Measurements from ENCODE around the gene ARHGEF17.
A peak's percentile ranks its signal among the peaks of the same experiment; 100 is the strongest.

Gene ARHGEF17

GRCh38 chr11:73358071-73358470 lies 50.0 kb downstream of the ARHGEF17 start:
- no peak for DNase-seq (ENCODE audit: low spot score)

DNA sequence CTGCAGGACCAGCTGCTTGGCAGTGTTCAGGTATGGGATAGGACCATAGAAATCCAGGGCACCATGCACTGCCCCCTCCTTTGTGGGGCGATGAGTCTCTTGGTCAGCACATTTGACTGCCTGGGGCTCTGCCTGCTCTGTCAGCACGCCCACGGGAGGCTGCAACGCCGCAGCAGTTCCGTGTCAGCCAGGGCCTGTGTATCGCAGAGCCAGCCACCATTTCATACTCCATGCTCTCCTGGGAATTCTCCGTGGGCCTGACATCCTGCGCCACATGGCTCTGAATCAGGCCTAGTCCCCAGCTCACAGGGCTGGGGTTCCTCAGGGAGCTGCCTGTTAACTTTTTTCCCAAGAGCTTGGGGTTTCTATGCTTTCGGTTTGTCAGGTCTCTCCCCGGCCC lies 51.3 kb downstream of the ARHGEF17 start:
- no peak for DNase-seq (ENCODE audit: low spot score)

- no peak for DNase-seq (ENCODE audit: low spot score)
Observed at GRCh38 chr11:73359930-73360742, 52.1 kb downstream of the ARHGEF17 start.

DNA sequence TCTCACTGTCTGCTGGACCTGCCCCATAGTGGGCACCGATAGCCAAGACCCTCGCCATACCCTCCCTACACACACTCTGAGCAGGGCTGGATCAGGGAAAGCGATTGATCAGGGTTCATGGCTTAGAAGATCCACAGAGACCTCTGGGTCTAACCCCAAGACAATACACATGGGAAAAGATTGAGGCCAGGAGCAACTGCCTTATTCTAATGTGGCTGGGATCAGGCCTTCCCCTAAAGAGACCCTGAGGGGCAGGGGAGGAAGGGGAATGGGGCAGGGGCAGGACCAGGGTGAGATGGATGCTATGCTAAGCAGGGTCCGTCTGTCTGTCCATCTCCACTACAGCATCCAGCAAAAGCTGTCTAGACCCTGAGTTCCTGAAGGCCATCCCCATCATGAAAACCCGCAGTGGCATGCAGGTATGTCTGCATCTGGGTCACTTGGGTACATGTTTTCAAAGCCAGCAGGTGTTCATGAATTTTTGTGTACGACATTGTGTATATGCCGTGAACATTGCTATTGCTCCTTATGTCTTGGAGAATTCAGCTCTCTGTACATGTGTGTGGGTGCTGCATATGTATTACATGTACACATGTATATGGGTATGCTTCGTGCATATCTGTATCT lies 52.8 kb downstream of the ARHGEF17 start:
- no peak for DNase-seq (ENCODE audit: low spot score)

DNA sequence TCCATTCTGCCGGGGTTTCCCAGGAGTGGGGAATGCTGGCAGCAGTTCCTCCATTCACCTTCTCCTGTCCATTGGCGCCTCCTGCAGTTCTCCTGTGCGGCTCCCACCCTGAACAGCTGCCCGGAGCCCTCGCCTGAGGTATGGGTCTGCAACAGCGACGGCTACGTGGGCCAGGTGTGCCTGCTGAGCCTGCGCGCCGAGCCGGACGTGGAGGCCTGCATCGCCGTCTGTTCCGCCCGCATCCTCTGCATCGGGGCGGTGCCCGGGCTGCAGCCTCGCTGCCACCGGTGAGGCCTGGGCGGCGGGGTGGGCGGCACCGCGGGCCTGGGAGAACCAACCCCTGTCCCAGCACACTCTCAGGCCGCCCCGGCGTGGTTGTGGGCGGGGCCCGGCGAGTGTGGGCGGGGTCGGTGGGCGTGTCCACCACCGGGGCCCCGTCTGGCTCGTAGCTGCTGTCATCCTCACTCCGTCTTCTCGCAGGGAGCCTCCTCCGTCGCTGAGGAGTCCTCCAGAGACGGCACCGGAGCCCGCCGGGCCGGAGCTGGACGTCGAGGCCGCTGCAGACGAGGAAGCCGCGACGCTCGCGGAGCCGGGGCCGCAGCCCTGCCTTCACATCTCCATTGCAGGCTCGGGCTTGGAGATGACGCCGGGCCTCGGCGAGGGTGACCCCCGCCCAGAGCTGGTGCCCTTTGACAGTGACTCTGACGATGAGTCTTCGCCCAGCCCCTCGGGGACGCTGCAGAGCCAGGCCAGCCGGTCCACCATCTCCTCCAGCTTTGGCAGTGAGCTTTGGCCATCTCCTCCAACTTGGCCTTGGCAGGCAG lies 54.1 kb downstream of the ARHGEF17 start:
- DNase-seq (ENCODE audit: low spot score): no peak

DNA sequence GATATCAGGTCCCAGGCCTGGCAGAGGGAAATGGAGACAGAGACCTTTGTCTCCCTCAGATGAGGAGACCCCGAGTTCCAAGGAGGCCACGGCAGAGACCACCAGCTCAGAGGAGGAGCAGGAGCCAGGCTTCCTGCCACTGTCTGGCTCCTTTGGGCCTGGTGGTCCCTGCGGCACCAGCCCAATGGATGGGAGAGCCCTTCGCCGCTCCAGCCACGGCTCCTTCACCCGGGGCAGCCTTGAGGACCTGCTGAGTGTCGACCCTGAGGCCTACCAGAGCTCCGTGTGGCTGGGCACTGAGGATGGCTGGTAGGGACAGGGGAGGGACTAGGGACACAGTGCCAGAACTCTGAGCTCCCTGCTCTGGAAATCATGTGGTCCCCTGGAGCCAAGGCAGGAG lies 55.1 kb downstream of the ARHGEF17 start:
- DNase-seq (ENCODE audit: low spot score): no peak

GRCh38 chr11:73365352-73366264 lies 57.5 kb downstream of the ARHGEF17 start:
- peak; percentile 44 for DNase-seq (ENCODE audit: low spot score)

DNA sequence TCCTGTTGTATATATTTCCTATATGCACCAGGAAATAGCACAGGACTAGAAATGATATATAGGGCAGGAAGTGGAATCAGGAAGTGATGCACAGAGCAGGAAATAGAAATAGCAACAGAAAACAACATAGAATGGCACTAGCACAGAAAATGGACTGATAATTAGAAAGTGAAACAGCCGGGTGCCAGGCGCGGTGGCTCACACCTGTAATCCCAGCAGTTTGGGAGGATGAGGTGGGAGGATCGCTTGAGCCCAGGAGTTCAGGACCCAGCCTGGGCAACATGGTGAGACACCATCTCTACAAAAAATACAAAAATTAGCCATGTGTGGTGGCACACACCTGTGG lies 58.2 kb downstream of the ARHGEF17 start:
- no peak for DNase-seq (ENCODE audit: low spot score)

DNA sequence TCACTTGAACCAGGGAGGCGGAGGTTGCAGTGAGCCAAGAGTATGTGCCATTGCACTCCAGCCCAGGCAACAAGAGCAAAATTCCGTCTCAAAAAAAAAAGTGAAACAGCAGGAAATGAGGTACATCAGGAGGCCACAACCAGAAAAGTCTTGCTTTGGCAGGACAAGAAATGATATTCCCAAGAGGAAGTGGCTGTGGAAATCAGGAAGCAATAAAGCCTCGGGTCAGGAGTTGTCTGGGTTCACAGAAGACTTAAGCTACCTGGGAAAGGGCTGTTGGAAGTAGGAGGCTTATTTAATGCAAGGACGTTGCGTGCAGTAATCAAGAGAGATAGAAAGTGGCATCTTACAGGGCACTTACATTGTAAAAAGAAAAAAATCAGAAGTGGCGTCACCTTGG lies 58.9 kb downstream of the ARHGEF17 start:
- no peak for DNase-seq (ENCODE audit: low spot score)

- no peak for DNase-seq (ENCODE audit: low spot score)
Observed at GRCh38 chr11:73367482-73368024, 59.5 kb downstream of the ARHGEF17 start.

- DNase-seq (ENCODE audit: low spot score): no peak
Observed at GRCh38 chr11:73372375-73372993, 64.4 kb downstream of the ARHGEF17 start.

DNA sequence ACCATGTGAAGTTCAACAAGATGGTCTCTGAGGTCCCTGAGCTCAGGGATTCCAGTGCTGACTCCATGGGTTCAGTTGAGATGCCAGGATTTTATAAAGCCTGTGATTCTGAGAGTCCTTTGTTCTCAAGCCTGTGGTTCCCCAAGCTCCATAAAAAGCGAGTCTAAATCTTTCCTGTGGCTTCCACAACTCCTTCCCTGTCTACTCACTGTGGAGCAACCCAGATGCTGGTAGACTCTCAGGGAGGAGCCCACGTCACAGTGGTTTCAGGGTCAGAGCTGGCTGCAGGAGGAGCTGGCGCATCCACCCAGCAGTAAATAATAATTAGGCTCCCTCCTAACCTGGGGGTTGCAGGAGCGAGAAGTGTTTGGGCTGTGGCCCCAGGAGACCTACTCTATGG lies 66.1 kb downstream of the ARHGEF17 start:
- DNase-seq (ENCODE audit: low spot score): no peak

DNA sequence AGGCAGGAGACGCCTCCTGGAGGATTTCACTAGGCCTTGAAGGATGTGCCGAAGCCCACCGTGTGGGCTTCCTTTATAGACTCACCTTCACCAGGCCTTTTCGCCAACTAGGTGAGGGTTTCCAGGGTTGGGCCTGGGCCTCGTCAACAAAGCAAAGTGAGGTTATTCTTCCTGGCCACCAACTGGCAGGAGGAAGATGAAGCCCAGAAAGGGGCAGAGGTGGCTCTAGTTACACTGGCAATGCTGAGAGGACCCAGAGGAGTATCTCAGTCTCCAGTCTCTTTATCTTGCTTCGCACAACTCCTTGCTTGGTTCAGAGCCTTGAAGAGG lies 67.7 kb downstream of the ARHGEF17 start:
- no peak for DNase-seq (ENCODE audit: low spot score)

- peak; percentile 79 for DNase-seq (ENCODE audit: low spot score)
Observed at GRCh38 chr11:73376160-73376802, 68.2 kb downstream of the ARHGEF17 start, which contains the start of gene RELT. RELT (plus strand) TSS chr11:73376399; CDS start chr11:73389137, 12,738 bp downstream.

GRCh38 chr11:73376803-73377629 lies 68.9 kb downstream of the ARHGEF17 start:
- DNase-seq (ENCODE audit: low spot score): no peak

DNA sequence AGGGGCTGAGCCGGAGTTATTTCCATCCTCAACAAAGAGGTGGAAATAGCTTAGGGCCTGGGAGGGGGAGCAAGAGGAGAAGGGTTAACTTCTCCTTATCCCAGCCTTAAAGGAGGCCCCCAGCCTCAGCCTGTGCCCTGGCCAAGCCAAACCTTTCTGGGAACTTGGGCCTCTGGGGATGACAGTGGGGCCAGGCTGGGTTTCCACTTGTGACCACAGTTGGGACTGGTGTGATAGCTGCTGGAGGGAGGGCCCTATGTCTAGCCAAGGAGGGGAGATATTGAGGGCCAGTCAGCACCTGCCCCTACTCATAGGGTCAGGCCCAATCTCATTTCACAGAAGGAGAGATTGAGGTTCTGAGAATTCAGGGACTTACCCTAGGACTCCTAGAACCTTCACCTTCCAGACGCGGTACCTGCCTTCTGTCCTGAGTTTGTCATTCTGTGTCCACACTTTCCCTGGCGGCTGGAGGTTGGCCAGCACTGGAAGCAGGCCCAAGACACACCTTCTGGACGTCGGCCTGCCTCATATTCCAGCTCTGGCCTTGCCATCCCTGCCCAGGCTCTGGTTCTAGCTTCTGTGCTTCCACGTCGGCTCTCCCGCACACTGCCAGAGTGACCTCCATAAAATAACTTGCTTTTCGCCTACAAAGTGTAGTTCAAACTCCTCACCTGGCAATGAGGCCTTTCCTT lies 71.3 kb downstream of the ARHGEF17 start:
- DNase-seq (ENCODE audit: low spot score): peak; percentile 66

- no peak for DNase-seq (ENCODE audit: low spot score)
Observed at GRCh38 chr11:73380331-73380730, 72.3 kb downstream of the ARHGEF17 start.

DNA sequence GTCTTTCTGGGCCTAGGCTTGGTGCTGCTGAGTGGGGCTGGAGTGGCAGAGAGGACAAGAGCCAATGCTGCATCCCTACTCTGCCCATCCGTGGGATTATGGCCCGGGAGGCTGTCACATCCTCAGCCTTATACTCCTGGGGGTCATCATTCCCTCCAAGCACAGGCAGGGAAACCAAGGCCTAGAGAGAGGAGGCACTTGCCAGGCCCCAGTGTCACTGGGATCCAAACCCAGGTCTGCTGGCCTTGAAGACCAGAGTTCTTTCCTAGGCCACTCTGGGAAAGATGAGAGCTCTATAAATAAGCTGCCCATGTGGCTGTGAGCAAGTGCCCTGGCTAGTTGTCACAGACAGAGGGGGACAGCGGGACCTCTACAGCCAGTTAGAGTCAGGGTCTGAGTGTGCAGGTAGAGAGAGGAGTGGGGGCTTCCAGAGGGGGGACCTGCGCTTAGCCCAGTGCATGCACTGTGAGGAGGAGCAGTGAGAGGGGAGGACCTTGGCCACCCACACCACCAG lies 72.9 kb downstream of the ARHGEF17 start:
- DNase-seq (ENCODE audit: low spot score): no peak

GRCh38 chr11:73381589-73381988 lies 73.5 kb downstream of the ARHGEF17 start:
- no peak for DNase-seq (ENCODE audit: low spot score)
